Raji (cell line): ENCODE data around the gene TRMT1L.

Source experiments
- POLR2A ChIP-seq: IDR thresholded peaks from 2 replicates; pipeline ENCODE4 v1.6.1; 2011; ENCODE audit warnings: low read depth, low read length, control low read depth; ENCODE audit not compliant: insufficient read depth

The TRMT1L gene

DNA sequence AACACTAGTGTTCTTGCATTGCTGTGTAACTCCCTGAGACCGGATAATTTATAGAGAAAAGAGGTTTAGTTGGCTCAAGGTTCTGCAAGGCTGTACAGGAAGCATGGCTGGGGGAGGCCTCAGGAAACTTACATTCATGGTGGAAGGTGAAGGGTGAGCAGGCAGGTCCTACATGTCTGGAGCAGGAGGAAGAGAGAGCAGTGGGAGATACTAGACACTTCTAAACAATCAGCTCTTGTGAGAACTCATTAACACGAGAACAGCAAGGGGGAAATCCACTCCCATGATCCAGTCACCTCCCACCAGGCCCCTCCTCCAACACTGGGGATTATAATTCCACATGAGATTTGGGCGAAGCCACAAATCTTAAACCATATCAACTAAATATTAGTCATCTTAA, 81.3 kb downstream of the TRMT1L start:
- TF ChIP-seq POLR2A, result no peak

DNA sequence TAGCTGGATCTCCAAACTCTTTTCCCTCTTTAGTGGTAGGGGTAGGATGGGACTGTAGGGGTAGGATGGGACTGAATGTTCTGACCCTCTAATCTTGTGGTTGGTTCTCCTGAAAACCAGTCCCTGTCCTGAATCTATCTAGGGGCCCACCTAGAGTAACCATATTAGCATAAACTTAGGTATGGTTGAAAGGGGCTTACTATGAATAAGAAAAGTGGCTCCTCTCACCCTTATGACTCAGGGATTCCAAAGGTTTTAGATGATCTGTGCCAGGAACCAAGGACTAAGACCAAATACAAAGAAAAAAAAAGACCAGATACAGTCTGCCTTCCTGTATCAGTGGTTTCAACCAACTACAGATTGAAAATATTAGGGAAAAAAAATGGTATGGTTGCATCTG, 82.4 kb downstream of the TRMT1L start:
- TF ChIP-seq POLR2A, result no peak

GRCh38 chr1:185073725-185074124, 83.0 kb downstream of the TRMT1L start:
- no peak for TF ChIP-seq POLR2A

DNA sequence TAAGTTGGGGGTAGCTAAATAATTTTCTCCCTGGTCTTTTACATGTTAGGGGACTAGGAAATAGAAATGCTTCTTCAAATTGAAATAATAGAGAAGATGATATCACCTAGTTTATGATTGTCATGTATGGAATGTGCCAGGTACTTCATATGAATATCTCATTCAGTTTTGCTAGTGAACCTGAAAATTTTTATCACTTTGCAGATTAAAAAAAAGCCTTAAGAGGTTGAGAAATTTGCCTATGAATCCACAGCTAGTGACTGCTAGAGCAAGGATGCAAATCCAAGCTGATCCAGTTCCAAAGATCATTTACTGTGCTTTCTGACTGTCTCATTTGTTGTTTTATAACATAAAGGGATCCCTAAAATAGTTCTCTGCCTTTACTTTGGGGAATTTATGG, 86.7 kb downstream of the TRMT1L start:
- TF ChIP-seq POLR2A, result no peak

DNA sequence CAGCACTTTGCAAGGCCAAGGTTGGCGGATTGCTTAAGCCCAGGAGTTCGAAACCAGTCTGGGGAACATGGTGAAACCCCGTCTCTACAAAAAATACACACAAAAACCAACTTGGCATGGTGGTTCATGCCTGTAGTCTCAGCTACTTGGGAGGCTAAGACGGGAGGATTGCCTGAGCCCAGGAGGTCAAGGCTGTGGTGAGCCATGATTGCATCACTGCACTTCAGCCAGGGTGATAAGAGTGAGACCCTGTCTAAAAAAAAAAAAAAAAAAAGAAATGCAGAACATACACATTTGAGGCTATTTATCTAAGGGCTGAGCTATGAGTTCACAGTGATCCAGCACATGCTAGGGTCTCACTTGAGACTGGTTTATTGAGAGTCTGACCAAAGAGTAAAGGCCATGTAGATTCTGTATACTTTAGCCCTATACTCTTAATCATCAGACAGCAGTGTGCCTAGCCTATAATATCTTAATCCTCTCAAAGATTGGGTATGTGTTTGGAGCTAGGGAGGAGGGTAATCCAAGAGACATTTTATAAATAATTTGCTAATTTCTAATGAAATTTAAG, 87.5 kb downstream of the TRMT1L start:
- TF ChIP-seq POLR2A, result no peak

GRCh38 chr1:185068341-185068740, 88.4 kb downstream of the TRMT1L start:
- no peak for TF ChIP-seq POLR2A
